GM13977 (cell line): ENCODE data around the gene PDZD11.

Experiments used
- DNase-seq: peaks from one replicate; pipeline ENCODE4 v3.0.0; 2012; ENCODE audit warnings: low spot score
- in situ Hi-C: fragments of 300-500 bp; cut with MboI; formaldehyde crosslinking; loops from one replicate; pipeline ENCODE4 v1.12.0; 2022; ENCODE audit warnings: low sequenced_read_pairs, low pct_unique_long_range_greater_than_20kb, mixed read lengths, inconsistent platforms; ENCODE audit not compliant: unreplicated experiment
- TF ChIP-seq, protein P1 (sequence below): IDR thresholded peaks from 2 replicates; pipeline ENCODE4 v1.5.1; 2012; ENCODE audit warnings: mild to moderate bottlenecking, control low read depth; ENCODE audit not compliant: insufficient read depth; ENCODE audit errors: extremely low read depth, missing control alignments

The PDZD11 gene

DNA sequence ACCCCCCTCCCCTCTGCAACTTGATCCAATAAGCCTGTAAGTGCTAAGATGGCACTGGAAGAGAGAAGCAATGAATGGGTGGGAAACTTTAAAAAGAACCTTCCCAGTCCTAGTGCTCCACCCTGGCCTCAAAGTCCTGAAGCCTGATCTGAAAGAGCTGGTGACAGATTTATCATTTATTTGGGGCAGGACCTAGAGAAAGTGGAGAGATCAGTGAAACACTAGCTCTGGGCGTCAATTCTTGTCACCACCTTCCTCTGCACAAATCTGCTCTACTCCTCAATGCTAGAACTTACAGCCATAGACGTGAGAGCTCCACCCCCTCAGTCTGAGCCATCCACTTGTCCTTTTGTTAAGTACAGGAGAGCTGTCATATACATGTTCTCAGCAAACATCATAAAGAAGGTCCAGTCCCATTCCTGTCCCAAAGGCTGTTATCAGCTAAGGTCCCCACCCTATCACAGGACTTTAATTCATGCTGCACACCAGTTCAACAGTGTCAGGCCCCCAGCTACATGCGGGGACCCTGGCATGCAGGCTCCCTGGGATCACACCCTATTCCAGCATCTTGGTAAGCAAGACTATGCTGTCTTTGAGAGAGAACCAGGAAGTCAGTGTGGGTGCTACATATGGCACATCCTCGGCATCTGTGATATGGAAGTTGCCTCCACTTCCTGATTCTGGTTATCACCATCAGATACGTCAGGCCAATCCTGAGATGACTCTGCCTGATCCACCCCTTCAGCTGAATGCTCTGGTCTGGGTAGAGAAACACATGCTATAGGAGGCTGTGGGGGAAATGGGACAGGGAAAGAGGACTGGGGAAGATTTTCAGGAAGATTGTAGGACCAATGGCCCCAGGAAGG lies 32.1 kb downstream of the PDZD11 start:
- DNase-seq: no peak
- TF ChIP-seq, protein P1, sequence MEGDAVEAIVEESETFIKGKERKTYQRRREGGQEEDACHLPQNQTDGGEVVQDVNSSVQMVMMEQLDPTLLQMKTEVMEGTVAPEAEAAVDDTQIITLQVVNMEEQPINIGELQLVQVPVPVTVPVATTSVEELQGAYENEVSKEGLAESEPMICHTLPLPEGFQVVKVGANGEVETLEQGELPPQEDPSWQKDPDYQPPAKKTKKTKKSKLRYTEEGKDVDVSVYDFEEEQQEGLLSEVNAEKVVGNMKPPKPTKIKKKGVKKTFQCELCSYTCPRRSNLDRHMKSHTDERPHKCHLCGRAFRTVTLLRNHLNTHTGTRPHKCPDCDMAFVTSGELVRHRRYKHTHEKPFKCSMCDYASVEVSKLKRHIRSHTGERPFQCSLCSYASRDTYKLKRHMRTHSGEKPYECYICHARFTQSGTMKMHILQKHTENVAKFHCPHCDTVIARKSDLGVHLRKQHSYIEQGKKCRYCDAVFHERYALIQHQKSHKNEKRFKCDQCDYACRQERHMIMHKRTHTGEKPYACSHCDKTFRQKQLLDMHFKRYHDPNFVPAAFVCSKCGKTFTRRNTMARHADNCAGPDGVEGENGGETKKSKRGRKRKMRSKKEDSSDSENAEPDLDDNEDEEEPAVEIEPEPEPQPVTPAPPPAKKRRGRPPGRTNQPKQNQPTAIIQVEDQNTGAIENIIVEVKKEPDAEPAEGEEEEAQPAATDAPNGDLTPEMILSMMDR: no peak
- in situ Hi-C loops: no loop called here

DNA sequence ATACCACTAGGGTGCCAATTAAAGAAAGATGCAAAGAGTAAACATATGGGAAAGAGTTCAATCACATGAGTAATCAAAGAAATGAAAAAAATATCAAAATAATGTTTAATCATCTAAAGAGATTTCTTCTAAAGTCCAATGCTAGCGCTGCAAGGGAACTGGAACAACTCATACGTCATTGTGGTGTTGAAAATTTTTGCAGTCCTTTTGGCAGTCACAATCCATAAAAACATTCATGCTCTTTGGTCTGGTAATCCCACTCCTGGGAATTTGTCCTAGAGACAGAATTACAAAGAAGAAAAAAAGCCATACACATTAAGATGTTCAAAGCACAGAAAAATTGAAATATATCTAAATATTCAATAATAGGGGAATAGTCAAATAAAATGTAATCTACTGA lies 34.3 kb downstream of the PDZD11 start:
- in situ Hi-C loops: no loop called here
- TF ChIP-seq, protein P1: no peak
- DNase-seq: no peak

DNA sequence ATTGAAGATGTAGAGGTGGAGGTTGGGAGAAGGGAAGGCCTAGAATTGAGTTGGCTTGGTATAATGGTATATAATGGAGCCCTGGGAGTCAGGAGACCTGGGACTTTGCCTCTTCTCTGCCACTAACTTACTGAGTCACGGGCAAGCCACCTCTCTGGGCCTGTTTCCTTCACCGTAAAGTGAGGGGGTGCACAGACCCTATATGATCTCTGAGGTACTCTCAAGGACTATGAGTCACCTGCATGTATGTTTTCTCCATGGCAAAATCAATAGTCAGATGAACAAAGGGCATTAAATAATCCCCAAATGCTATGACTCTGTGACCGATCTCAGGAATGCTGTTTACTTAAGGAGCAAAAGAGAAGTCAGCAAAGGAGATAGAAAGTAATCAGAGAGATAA lies 34.8 kb downstream of the PDZD11 start:
- DNase-seq: no peak
- TF ChIP-seq, protein P1: no peak
- in situ Hi-C loops: no loop called here

DNA sequence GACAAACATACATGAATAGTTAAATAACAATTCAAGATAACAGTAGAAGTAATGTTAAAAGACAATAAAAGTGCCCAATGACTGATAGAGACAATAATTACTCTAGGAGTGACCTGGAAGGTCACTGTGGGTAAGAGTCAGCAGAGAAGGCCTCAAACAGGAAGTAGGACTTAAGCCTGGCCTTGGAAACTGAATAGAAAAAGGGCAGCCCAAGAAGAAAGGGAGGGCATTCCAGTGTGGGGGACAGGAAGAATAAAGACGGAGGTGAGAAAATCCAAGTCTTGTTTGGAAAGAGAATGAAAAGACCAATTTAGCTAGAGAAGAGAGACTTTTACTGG lies 35.7 kb downstream of the PDZD11 start:
- in situ Hi-C loops: no loop called here
- TF ChIP-seq, protein P1: no peak
- no peak for DNase-seq

DNA sequence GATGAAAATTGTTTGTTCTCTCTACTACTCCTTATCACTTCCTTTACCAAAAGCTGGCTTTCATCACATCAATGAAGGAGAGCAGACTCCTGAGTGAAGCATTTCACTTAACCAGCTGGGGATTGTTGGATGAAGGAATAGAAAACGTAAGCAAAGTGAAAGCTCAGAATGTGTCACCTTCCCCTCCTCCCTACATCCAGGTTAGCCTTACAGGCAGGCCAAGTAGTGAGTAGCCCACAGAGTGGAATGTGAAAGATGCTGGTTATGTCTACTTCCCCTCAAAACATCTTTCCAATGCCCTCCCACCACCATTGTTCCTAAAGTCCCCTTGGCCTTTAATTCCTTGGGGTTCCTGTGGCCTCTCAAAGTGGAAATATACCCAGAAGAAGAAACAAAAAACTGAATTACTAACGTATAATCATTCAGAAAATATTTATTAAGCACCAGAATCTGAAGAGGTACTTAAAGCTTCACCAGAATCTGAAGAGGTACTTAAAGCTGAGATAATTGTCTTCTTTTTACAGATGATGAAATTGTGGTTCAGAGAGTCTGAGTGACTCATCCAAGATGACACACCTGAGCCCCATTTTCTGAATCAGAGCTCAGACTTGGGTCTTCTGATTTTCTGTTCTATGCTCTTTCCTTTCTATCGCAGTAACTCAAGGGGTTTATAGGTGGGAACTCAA lies 36.2 kb downstream of the PDZD11 start:
- no peak for DNase-seq
- in situ Hi-C loops: no loop called here

DNA sequence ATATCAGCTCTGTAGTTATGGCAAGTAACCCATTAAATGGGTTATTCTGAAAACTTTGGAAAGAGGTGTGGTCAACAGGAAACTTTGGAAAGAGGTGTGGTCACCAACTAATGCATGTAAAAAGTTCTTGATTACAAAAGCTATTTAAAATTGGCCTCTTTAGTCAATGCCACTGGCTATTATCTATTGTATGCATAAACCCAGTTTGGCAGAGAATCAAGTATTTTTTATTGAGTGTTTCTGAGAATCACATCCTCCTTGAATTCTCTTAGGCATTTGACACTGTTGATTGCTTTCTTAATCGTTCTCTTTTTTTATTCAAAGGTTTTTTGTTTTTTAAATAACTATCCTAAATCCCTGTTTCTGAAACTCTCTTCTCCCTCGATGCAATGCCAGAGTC lies 37.2 kb downstream of the PDZD11 start:
- DNase-seq: no peak
- TF ChIP-seq, protein P1: no peak
- in situ Hi-C loops: no loop called here

More for the DNA sequence above, 36.2 kb downstream of the PDZD11 start:
- TF ChIP-seq, protein P1: no peak
